LNCaP clone FGC (cell line): Measurements from ENCODE around the gene MAGEA12.
"Not testable (repeated sequence)": the region's sequence is repeated elsewhere in the genome, so short reads cannot be mapped to it uniquely, and the experiment has no call there.

Experiments
- DNase-seq: peaks from one replicate; pipeline ENCODE4 v3.0.0-alpha.2; 2011; ENCODE audit warnings: low read depth
- H3K4me3 ChIP-seq: 2 replicates; pipeline ENCODE4 v1.5.1; 2011; ENCODE audit warnings: mild to moderate bottlenecking, low read depth, low read length, control low read depth
- CTCF ChIP-seq: IDR thresholded peaks from 2 replicates; pipeline ENCODE4 v1.5.1; 2012; ENCODE audit warnings: mild to moderate bottlenecking; ENCODE audit not compliant: control insufficient read depth, insufficient read depth; ENCODE audit errors: extremely low read depth

Gene MAGEA12

GRCh38 chrX:152733261-152733975 is at the start of gene MAGEA12, which contains the start of gene CSAG1:
TSS of gene MAGEA12 (plus strand) at chrX:152733757. CDS start at chrX:152736162, 2,405 bp downstream.
TSS of gene CSAG1 (minus strand) at chrX:152733721. CDS start at chrX:152732460, 1,261 bp downstream.
- TF ChIP-seq CTCF: no peak
- peak within 1 kb of the TSS; percentile 91 for H3K4me3 ChIP-seq
- DNase-seq: peak; percentile 74

DNA sequence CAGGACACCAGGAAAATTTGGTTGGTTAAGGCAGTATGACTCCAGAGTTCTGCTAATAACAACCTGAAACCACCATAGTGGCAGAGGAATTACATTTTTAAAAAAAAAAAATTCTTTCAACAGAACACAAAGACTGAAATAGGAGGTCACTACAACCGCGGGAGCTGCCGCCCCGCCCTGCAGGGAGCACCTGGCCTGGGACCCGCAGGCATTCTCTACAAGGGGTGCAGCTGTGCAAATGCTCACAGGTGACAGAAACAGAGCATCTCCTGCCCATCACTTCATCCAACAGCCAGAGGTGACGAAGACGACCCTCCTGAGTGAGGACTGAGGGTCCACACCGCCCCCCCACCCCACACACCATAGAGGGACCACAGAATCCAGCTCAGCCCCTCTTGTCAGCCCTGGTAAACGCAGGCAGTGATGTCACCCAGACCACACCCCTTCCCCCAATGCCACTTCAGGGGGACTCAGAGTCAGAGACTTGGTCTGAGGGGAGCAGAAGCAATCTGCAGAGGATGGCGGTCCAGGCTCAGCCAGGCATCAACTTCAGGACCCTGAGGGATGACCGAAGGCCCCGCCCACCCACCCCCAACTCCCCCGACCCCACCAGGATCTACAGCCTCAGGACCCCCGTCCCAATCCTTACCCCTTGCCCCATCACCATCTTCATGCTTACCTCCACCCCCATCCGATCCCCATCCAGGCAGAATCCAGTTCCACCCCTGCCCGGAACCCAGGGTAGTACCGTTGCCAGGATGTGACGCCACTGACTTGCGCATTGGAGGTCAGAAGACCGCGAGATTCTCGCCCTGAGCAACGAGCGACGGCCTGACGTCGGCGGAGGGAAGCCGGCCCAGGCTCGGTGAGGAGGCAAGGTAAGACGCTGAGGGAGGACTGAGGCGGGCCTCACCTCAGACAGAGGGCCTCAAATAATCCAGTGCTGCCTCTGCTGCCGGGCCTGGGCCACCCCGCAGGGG is 35.3 kb upstream of the MAGEA12 start, which contains the start of gene MAGEA3:
TSS of gene MAGEA3 (plus strand) at position 843 of the 980 bp plus-strand sequence. CDS start 2,039 bp downstream, outside the sequence.
- H3K4me3 ChIP-seq: peak within 1 kb of the TSS; percentile 42
- not testable (repeated sequence) for DNase-seq

DNA sequence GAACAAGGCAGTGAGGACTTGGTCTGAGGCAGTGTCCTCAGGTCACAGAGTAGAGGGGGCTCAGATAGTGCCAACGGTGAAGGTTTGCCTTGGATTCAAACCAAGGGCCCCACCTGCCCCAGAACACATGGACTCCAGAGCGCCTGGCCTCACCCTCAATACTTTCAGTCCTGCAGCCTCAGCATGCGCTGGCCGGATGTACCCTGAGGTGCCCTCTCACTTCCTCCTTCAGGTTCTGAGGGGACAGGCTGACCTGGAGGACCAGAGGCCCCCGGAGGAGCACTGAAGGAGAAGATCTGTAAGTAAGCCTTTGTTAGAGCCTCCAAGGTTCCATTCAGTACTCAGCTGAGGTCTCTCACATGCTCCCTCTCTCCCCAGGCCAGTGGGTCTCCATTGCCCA is 33.2 kb upstream of the MAGEA12 start:
- not testable (repeated sequence) for DNase-seq, H3K4me3 ChIP-seq

DNA sequence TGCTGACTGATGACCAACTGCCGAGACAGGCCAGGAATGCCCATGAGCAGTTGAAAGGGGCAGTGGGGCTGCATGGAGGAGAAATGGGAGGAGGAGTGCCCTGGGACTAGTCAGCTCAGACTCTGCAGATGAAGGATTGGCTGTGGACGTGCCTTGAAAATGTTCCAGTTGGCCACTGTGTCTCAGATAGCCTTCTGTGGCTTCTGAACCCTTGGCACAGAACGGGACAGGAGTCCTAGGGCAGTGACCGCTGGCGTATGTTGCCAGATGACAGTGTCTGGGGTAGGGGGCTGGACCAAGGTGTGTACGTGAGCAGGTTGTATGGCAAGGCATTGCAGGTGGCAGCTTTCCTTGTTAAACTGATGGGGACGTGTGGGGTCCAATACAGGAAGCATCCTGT is 27.1 kb upstream of the MAGEA12 start:
- H3K4me3 ChIP-seq, DNase-seq: not testable (repeated sequence)

DNA sequence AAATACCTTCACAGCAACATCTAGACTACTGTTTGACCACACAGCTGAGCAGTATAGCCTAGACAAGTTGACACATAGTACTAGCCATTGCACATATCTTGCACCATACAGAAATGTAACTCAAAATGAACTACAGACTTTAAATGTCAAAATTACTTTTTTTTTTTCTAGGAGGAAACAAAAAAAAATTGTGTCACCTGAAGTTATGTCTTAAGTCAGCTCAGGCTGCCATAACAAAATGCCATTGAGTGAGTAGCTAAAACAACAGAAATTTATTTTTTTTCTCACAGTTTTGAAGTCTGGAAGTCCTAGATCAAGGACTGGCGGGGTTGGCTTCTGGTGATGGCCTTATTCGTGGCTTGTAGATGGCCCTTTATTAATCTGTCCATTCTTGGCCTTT is 24.4 kb upstream of the MAGEA12 start, which contains the start of gene CSAG2:
TSS of gene CSAG2 (minus strand) at position 101 of the 400 bp plus-strand sequence. CDS start 161 bp downstream, outside the sequence.
- DNase-seq, H3K4me3 ChIP-seq: not testable (repeated sequence)

DNA sequence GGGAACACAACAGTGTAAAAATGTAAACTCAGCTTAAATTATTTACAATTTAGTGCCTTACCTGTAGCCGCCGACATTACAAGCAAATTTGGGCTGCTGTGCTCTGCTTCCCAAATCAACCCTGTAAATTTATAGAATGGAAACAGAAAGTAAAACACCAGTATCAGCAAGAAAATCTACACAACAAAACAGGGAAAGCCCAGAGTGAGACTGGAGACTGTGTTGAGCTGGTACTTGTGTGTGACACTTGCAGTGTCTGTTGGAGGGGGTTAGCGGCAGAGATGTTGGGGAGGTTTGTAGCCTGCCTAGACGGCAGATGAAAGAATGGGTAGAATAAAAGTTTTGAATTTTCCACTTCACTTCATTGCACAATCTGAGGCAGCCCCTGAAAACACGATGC is 20.4 kb upstream of the MAGEA12 start:
- not testable (repeated sequence) for DNase-seq, H3K4me3 ChIP-seq

DNA sequence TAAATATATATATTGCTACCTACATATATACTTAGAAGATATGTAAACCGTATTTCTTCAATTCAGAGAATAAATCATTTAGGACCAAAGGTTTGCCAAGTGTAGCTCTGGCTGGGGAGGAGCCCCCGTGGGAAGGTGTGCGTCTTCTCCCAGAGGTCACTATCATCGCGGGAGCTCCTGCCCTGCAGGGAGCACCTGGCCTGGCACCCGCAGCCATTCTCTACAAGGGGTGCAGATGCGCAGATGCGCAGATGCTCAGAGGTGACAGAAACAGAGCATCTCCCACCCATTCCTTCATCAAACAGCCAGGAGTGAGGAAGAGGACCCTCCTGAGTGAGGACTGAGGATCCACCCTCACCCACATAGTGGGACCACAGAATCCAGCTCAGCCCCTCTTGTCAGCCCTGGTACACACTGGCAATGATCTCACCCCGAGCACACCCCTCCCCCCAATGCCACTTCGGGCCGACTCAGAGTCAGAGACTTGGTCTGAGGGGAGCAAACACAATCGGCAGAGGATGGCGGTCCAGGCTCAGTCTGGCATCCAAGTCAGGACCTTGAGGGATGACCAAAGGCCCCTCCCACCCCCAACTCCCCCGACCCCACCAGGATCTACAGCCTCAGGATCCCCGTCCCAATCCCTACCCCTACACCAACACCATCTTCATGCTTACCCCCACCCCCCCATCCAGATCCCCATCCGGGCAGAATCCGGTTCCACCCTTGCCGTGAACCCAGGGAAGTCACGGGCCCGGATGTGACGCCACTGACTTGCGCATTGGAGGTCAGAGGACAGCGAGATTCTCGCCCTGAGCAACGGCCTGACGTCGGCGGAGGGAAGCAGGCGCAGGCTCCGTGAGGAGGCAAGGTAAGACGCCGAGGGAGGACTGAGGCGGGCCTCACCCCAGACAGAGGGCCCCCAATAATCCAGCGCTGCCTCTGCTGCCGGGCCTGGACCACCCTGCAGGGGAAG is 19.5 kb upstream of the MAGEA12 start, which contains the start of gene MAGEA2B:
TSS of gene MAGEA2B (plus strand) at position 814 of the 973 bp plus-strand sequence. CDS start 2,479 bp downstream, outside the sequence.
- DNase-seq, H3K4me3 ChIP-seq: not testable (repeated sequence)

DNA sequence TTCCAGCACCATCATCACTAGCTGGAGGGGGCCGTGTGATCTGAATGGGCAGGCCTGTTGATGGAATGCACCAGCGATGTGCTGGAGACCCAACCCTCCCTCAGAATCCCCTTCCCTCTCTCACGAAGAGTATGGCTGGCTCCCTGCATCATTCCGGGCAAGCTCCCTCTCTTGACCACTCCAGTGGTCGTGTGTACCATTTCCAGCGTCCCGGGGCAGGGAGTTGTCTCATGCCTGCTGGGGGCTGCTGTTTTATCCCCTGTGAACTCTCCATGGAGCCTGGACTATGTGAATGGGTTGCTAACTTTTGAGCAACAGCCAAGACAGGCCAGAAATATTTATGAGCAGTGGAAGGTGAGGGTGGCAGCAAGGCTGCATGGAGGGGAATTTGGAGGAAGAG is 8.1 kb upstream of the MAGEA12 start:
- no peak for DNase-seq
- H3K4me3 ChIP-seq: no peak overlapping the region
- no peak for TF ChIP-seq CTCF

DNA sequence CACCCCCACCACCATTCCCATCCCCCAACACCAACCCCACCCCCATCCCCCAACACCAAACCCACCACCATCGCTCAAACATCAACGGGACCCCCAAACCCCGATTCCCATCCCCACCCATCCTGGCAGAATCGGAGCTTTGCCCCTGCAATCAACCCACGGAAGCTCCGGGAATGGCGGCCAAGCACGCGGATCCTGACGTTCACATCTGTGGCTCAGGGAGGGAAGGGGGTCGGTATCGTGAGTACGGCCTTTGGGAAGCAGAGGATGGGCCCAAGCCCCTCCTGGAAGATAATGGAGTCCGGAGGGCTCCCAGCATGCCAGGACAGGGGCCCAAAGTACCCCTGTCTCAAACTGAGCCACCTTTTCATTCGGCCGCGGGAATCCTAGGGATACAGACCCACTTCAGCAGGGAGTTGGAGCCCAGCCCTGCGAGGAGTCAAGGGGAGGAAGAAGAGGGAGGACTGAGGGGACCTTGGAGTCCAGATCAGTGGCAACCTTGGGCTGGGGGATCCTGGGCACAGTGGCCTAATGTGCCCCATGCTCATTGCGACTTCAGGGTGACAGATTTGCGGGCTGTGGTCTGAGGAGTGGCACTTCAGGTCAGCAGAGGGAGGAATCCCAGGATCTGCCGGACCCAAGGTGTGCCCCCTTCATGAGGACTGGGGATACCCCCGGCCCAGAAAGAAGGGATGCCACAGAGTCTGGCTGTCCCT is 744 bp downstream of the MAGEA12 start:
- DNase-seq: not testable (repeated sequence)
- H3K4me3 ChIP-seq: peak overlapping the region; percentile 91
